Endometrial microvascular endothelial cells (primary cell): ENCODE measurements around the gene MAG. TPM values are rescaled to one million over a fixed set of nuclear protein-coding genes. Genes with fewer than 3 reads are reported as not detected.

Experiments
- in situ Hi-C: cut with HindIII; loops from 2 replicates; pipeline ENCODE4 v1.10.0; 2017; ENCODE audit warnings: low sequenced_read_pairs, low pct_unique_long_range_greater_than_20kb; ENCODE audit errors: inconsistent ontology term
- total RNA-seq: library from RNA; depleted of rRNA; stranded (reverse); fragments of >200 nt; gene quantifications from one replicate; pipeline ENCODE4 v1.2.3, GENCODE V29; 2015; ENCODE audit errors: inconsistent ontology term

MAG gene
- total RNA-seq, 1 donor from 2014 or later, result 16.0 TPM

GRCh38 chr19:35310331-35310730, 18.4 kb downstream of the MAG start:
- in situ Hi-C loops, result no loop called here

- in situ Hi-C loops, result no loop called here
Measured at GRCh38 chr19:35310811-35311465, 19.0 kb downstream of the MAG start.

GRCh38 chr19:35311901-35312665, 20.1 kb downstream of the MAG start:
- in situ Hi-C loops, result no loop called here

- in situ Hi-C loops, result no loop called here
Measured at GRCh38 chr19:35313587-35313986, 21.6 kb downstream of the MAG start.

- in situ Hi-C loops, result no loop called here
Measured at GRCh38 chr19:35314031-35314430, 22.1 kb downstream of the MAG start.

GRCh38 chr19:35314858-35315470, 23.0 kb downstream of the MAG start:
- in situ Hi-C loops, result no loop called here

- in situ Hi-C loops, result no loop called here
Measured at GRCh38 chr19:35315883-35316282, 23.9 kb downstream of the MAG start.

- in situ Hi-C loops, result no loop called here
Measured at GRCh38 chr19:35316560-35316959, 24.6 kb downstream of the MAG start.

GRCh38 chr19:35317464-35318043, 25.6 kb downstream of the MAG start:
- in situ Hi-C loops, result no loop called here

- in situ Hi-C loops, result no loop called here
Measured at GRCh38 chr19:35318679-35319448, 26.9 kb downstream of the MAG start.

- in situ Hi-C loops, result no loop called here
Measured at GRCh38 chr19:35320065-35320713, 28.2 kb downstream of the MAG start.

- in situ Hi-C loops, result no loop called here
Measured at GRCh38 chr19:35321291-35321690, 29.3 kb downstream of the MAG start.

GRCh38 chr19:35322014-35322413, 30.1 kb downstream of the MAG start:
- in situ Hi-C loops, result no loop called here

- in situ Hi-C loops, result no loop called here
Measured at GRCh38 chr19:35327642-35328041, 35.7 kb downstream of the MAG start.

- in situ Hi-C loops, result no loop called here
Measured at GRCh38 chr19:35328851-35329285, 36.9 kb downstream of the MAG start, which contains the start of gene CD22. Gene CD22, plus strand, starts transcription at chr19:35329187. Its CDS starts 2,854 bp downstream, at chr19:35332041.

GRCh38 chr19:35329323-35329722, 37.4 kb downstream of the MAG start:
- in situ Hi-C loops, result no loop called here

GRCh38 chr19:35330475-35330874, 38.5 kb downstream of the MAG start:
- in situ Hi-C loops, result no loop called here

- in situ Hi-C loops, result no loop called here
Measured at GRCh38 chr19:35331551-35332214, 39.7 kb downstream of the MAG start.
